ENCODE data around the gene PCLO. TPM values are rescaled to one million over a fixed set of nuclear protein-coding genes. Genes with fewer than 3 reads are reported as not detected.

PCLO gene
- total and polyA plus RNA-seq, 2 of the 8 experiments (the other 6 are each of a cell fraction or from before 2014, with no cell fraction given): 1.5 to 3.2 TPM

DNA sequence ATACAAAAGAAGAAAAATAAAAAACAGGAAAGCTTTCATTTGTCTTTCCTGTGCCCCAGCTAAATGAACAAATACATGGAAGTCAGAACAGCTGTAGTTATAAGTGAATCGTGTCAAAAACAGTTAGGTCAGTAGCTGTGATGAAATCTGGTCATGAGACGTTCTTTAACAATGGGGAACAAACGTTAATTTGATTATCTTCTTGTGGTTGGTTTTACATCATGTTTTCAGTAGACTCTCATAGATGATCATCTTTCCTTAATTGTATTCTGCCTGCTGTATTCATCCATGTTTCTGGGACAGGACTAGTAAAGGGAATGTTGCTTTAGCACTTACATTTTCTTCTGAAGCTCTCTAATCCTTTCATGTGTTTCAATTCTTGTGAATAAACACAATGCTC lies 97.0 kb downstream of the PCLO start (continued):
- no peak for TF ChIP-seq TAF7 (optimal IDR thresholded peaks at IDR 0.05; ENCODE audit: borderline replicate concordance, low read depth, low read length)

DNA sequence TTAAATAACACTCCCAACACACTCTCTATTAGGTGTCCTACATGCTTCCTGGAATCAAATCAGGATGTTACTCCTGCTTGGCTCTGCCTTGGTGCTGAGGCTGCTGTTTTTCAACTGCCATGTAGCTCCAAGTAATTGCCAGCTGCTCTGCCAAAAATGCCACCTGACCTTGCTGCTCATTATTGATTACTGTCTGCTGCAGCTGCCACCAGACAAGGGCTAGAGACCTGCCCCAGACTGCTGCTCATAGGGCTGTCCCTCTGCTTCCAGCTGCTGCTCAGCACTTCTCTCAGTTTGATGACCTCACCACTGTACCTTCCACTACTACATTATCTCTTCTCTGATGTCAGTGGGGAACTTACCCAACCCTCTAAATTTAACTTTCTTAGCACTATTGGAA lies 102.5 kb downstream of the PCLO start:
- Histone ChIP-seq H3K79me2 (ENCODE audit: control insufficient read depth in 1 of 2, insufficient read depth in 2 of 2, low read length in 2 of 2) (no peaks in the 10 kb centered on the region), H3K4me2 (ENCODE audit: insufficient read depth in 1 of 2, low read depth in 2 of 2, low read length in 2 of 2) (no peak overlapping the region), H3K56ac (replicated peaks; ENCODE audit: insufficient read length, low read depth, low read length) (no peak overlapping the region), H2BK20ac (ENCODE audit: low read length) (no peak overlapping the region), H2AFZ (ENCODE audit: low read length) (no peak overlapping the region; the same call in 1 of the 2 replicates), H2BK15ac (ENCODE audit: low read length) (no peak overlapping the region), H3K23me2 (ENCODE audit: low read depth, low read length) (no peaks in the 10 kb centered on the region), H3K9ac (replicated peaks in 1 of 4; ENCODE audit: extremely low read depth in 1 of 4, low read depth in 3 of 4, low read length in 3 of 4) (no peak overlapping the region), H3K9me3 (ENCODE audit: insufficient read depth in 2 of 2, low read depth in 1 of 2, low read length in 1 of 2) (no peaks in the 10 kb centered on the region), H2AK5ac (ENCODE audit: low read depth, low read length) (no peak overlapping the region), H3K4me3 (ENCODE audit: extremely low read depth in 1 of 4, insufficient read depth in 2 of 4, low read depth in 3 of 4, low read length in 4 of 4) (no peak overlapping the region), H3K4ac (replicated peaks; ENCODE audit: insufficient read length, low read depth, low read length) (no peak overlapping the region), H3K4me1 (replicated peaks in 1 of 4; ENCODE audit: control insufficient read depth in 3 of 4, insufficient read depth in 4 of 4, low read length in 3 of 4) (no peaks in the 10 kb centered on the region), H4K8ac (ENCODE audit: extremely low read depth, insufficient read depth, low read length) (no peak overlapping the region), H3K27me3 (replicated peaks in 1 of 4; ENCODE audit: control insufficient read depth in 3 of 4, extremely low read depth in 1 of 4, insufficient read depth in 3 of 4, low read length in 3 of 4) (no peaks in the 10 kb centered on the region), H3K36me3 (ENCODE audit: control insufficient read depth in 2 of 4, insufficient read depth in 4 of 4, low read length in 3 of 4) (no peaks in the 10 kb centered on the region), H4K20me1 (replicated peaks in 1 of 2; ENCODE audit: control insufficient read depth in 1 of 2, insufficient read depth in 2 of 2, low read length in 2 of 2) (no peaks in the 10 kb centered on the region), H3K79me1 (ENCODE audit: low read depth, low read length) (no peaks in the 10 kb centered on the region), H3K27ac (ENCODE audit: low read depth, low read length) (no peak overlapping the region), H3K18ac (ENCODE audit: extremely low read depth, low read length) (no peak overlapping the region), H2BK5ac (ENCODE audit: low read depth, low read length) (no peak overlapping the region), H3K23ac (ENCODE audit: insufficient read length) (no peak overlapping the region), H4K5ac (ENCODE audit: insufficient read length, low read depth, low read length) (no peak overlapping the region), H2BK12ac (ENCODE audit: low read depth, low read length) (no peak overlapping the region), H2BK120ac (replicated peaks; ENCODE audit: low read depth, low read length) (no peak overlapping the region), H4K91ac (replicated peaks; ENCODE audit: insufficient read length, low read length) (no peak overlapping the region), H3K14ac (ENCODE audit: insufficient read length) (no peak overlapping the region)
- ChIA-PET CTCF (ENCODE audit: partially characterized antibody) (interaction anchor here (0.7 kb wide), 1 partner anchor 250 kb away, joined by 4 read pairs; no protein-coding TSS in a partner anchor), POLR2A (ENCODE audit: partially characterized antibody) (no interaction called here)
- FAIRE-seq (no peak), DNase-seq (ENCODE audit: low read depth in 1 of 2, low spot score in 2 of 2) (no peak)
- no peak for TF ChIP-seq TAF1 (IDR thresholded peaks at IDR 0.05; ENCODE audit: low read depth, low read length)
- no peak for TF ChIP-seq ZNF274 (IDR thresholded peaks at IDR 0.05; ENCODE audit: borderline replicate concordance, extremely low read depth, low read length)
- TF ChIP-seq SP2 (IDR thresholded peaks at IDR 0.05; ENCODE audit: low read length): no peak
- TF ChIP-seq TEAD4 (IDR thresholded peaks at IDR 0.05; ENCODE audit: low read depth, low read length): no peak
